Heart left ventricle (tissue), 13 donors: ENCODE data around the gene PCDHB13.
"Not testable (repeated sequence)": the region's sequence is repeated elsewhere in the genome, so short reads cannot be mapped to it uniquely, and the experiment has no call there.

Experiments used
- POLR2A ChIP-seq, 2 donors: fragments of 450-650 bp; IDR thresholded peaks; one replicate each; pipeline ENCODE4 v1.6.1; 2017; ENCODE audit warnings: antibody characterized with exemption in 2 of 2, mild to moderate bottlenecking in 2 of 2, moderate library complexity in 2 of 2
- TF ChIP-seq, protein P1 (sequence below), 12 donors: fragments of 200-600 bp; sonication (generic) in 4 of 12; IDR thresholded peaks; one replicate each; pipeline versions ENCODE4 v1.5.0 to v1.8.0; 2018 to 2022; ENCODE audit warnings: antibody characterized with exemption in 12 of 12, mild to moderate bottlenecking in 5 of 12
- donor health status: ischemic (EF 13 %, LVEDD 7.1; RV severe dilation, severe dysfunction).
- donor health status: DM: no; HTN: yes; CAD: no.
- donor health status: DM: no; HTN: no; CAD: no.
- donor health status: ischemic (EF 25% LVEDD 6.9; RV normal size, moderate dysfunction).
- donor health status: ischemic (EF 25% LVEDD 5.7; RV mildly dilated, moderate dysfunction).
- donor health status: ischemic (EF 35%, LVEDD 5.7; RV mildly dilated, moderate dysfunction).
- donor health status: nonischemic (EF 11% LVEDD 7.7; RV severe dilation, severe dysfunction).
- donor health status: DM: yes; HTN: yes; CAD: no.
- donor health status: PGD.
- donor health status: ischemic (EF 29% LVEDD 5.4; RV normal size, mild dysfunction).
- donor health status: nonischemic (EF 23%, LVEDD 6.1; RV moderate dilation, normal function).

DNA sequence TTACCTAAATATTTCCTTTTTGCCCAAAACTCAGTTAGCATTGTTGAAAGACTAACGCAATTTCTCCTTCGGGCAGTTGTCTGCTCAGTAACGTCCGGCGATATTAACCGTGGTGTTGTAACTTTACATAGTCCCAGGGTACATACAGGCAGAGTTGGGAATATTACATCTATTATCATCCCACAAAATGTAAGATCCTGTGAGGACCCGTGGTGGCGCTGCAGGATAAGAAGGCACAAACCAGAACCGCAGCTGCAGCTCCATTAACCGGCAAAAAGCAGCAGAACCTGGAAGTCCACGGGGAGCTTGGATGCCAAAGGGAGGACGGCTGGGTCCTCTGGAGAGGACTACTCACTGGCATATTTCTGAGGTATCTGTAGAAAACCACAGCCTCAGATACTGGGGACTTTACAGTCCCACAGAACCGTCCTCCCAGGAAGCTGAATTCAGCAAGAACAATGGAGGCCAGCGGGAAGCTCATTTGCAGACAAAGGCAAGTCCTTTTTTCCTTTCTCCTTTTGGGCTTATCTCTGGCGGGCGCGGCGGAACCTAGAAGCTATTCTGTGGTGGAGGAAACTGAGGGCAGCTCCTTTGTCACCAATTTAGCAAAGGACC is 36.0 kb upstream of the PCDHB13 start, which contains the start of gene PCDHB8:
- TF ChIP-seq, protein P1, sequence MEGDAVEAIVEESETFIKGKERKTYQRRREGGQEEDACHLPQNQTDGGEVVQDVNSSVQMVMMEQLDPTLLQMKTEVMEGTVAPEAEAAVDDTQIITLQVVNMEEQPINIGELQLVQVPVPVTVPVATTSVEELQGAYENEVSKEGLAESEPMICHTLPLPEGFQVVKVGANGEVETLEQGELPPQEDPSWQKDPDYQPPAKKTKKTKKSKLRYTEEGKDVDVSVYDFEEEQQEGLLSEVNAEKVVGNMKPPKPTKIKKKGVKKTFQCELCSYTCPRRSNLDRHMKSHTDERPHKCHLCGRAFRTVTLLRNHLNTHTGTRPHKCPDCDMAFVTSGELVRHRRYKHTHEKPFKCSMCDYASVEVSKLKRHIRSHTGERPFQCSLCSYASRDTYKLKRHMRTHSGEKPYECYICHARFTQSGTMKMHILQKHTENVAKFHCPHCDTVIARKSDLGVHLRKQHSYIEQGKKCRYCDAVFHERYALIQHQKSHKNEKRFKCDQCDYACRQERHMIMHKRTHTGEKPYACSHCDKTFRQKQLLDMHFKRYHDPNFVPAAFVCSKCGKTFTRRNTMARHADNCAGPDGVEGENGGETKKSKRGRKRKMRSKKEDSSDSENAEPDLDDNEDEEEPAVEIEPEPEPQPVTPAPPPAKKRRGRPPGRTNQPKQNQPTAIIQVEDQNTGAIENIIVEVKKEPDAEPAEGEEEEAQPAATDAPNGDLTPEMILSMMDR (IDR thresholded peaks at IDR 0.05): peak in 5 of 12 donors; percentile 5 to 52 (median 8)
- not testable (repeated sequence) for TF ChIP-seq POLR2A (IDR thresholded peaks at IDR 0.05)
